CD4-positive, alpha-beta T cell (primary cell): ENCODE results near the gene ZNF775. TPM values are rescaled to one million over a fixed set of nuclear protein-coding genes. Genes with fewer than 3 reads are reported as not detected.

Experiments
- ATAC-seq: fragments of 200-7000 bp; cut with Tn5 transposase; one replicate; pipeline ENCODE4 v1.10.0; 2022; ENCODE audit warnings: mild to moderate bottlenecking; ENCODE audit not compliant: poor library complexity
- CTCF ChIA-PET: fragments of 350-600 bp; sonication (Branson Sonifier 250); formaldehyde crosslinking; loops from one replicate; lab custom pipeline; 2021; ENCODE audit warnings: antibody characterized with exemption, inconsistent platforms; lab: Charles Lee
- POLR2A ChIA-PET: fragments of 350-600 bp; sonication (Branson Sonifier 250); formaldehyde crosslinking; loops from one replicate; lab custom pipeline; 2021; ENCODE audit warnings: antibody characterized with exemption, inconsistent platforms; lab: Charles Lee
- DNase-seq, 14 experiments: peaks; one replicate each; pipeline ENCODE4 v3.0.0-alpha.2; 2013 to 2020; ENCODE audit warnings: mixed read lengths in 2 of 14
- H3K27ac ChIP-seq, 2 donors: one replicate each; pipeline versions ENCODE4 v1.5.1 to v1.7.0; 2013; ENCODE audit warnings: low read length in 2 of 2, low read depth in 1 of 2, mild to moderate bottlenecking in 1 of 2
- H3K27me3 ChIP-seq, 2 experiments: 1 replicate in 1 of 2; 2 replicates in 1 of 2; pipeline versions ENCODE4 v1.6.1 to v1.7.0; 2013; ENCODE audit warnings: low read length in 2 of 2, control low read depth in 1 of 2, mild to moderate bottlenecking in 1 of 2, moderate library complexity in 1 of 2; ENCODE audit not compliant: insufficient read depth in 2 of 2, control insufficient read depth in 1 of 2
- H3K36me3 ChIP-seq: one replicate; pipeline ENCODE4 v1.6.1; 2013; ENCODE audit warnings: low read length, control low read depth; ENCODE audit not compliant: insufficient read depth
- H3K4me1 ChIP-seq: one replicate; pipeline ENCODE4 v1.6.1; 2013; ENCODE audit warnings: low read length, control low read depth; ENCODE audit not compliant: insufficient read depth
- H3K4me3 ChIP-seq: one replicate; pipeline ENCODE4 v1.5.1; 2013; ENCODE audit warnings: mild to moderate bottlenecking, low read length, moderate library complexity
- H3K9me3 ChIP-seq, 2 experiments: 1 replicate in 1 of 2; 2 replicates in 1 of 2; pipeline versions ENCODE4 v1.6.1 to v1.7.0; 2013; ENCODE audit warnings: low read length in 2 of 2, mild to moderate bottlenecking in 2 of 2, control low read depth in 1 of 2, moderate library complexity in 1 of 2; ENCODE audit not compliant: control insufficient read depth in 1 of 2, insufficient read depth in 1 of 2
- H3K27ac Mint-ChIP-seq: one replicate; pipeline ENCODE4 v1.8.0; 2020; ENCODE audit warnings: mixed read lengths
- H3K27me3 Mint-ChIP-seq: one replicate; pipeline ENCODE4 v1.8.0; 2021; ENCODE audit warnings: mixed read lengths
- H3K36me3 Mint-ChIP-seq: one replicate; pipeline ENCODE4 v1.8.0; 2021; ENCODE audit warnings: low read depth, mixed read lengths
- H3K4me1 Mint-ChIP-seq: one replicate; pipeline ENCODE4 v1.8.0; 2021; ENCODE audit warnings: low read depth, mixed read lengths
- H3K4me3 Mint-ChIP-seq: one replicate; pipeline ENCODE4 v1.8.0; 2020; ENCODE audit warnings: mild to moderate bottlenecking, mixed read lengths
- H3K9me3 Mint-ChIP-seq: one replicate; pipeline ENCODE4 v1.8.0; 2020; ENCODE audit warnings: mixed read lengths
- CTCF ChIP-seq: fragments of 200-600 bp; IDR thresholded peaks from one replicate; pipeline ENCODE4 v1.8.0; 2022; ENCODE audit warnings: antibody characterized with exemption, mild to moderate bottlenecking
- intact Hi-C, 2 experiments: fragments of 100-400 bp; cut with DNase I in 1 of 2; cut with micrococcal nuclease in 1 of 2; formaldehyde crosslinking; loops; one replicate each; pipeline versions ENCODE4 v1.15.1 to v1.9.0; 2023 to 2025; cut with DNase I, micrococcal nuclease
- total RNA-seq, 174 experiments: library from RNA in 2 of 174; stranded (reverse) in 2 of 174; gene quantifications; one replicate each; pipeline ENCODE4 v1.2.3 and lab custom pipeline; 2021 to 2026

ZNF775 gene
- total RNA-seq, 2 experiments from 2014 or later, result 0.38 to 0.45 TPM

DNA sequence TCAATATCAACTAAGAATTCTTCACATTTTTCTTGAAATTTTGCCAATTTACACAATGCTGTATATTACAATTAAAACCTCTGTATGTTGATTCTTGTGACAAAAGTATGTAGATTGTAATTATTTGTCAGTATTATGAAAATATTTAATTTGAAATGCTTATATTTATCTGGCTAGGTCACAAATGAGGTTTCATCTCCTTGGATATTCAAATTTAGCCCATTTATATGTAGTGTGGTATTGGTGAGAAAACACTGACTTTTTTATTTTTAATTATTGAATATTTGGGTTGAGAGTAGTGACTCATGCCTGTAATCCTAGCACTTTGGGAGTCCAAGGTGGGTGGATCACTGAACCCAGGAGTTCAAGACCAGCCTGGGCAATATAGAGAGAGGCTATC is 34.8 kb upstream of the ZNF775 start:
- H3K27ac Mint-ChIP-seq, result no peak overlapping the region
- TF ChIP-seq CTCF, result no peak
- H3K27ac ChIP-seq, result no peak overlapping the region
- H3K36me3 Mint-ChIP-seq, result peaks cover 6% of the 10 kb centered on the region
- no peak overlapping the region for H3K4me3 ChIP-seq
- H3K4me1 ChIP-seq, result peaks cover 6% of the 10 kb centered on the region
- intact Hi-C loops, result no loop called here
- peaks cover 40% of the 10 kb centered on the region for H3K27me3 Mint-ChIP-seq
- no peak overlapping the region for H3K4me3 Mint-ChIP-seq
- no peaks in the 10 kb centered on the region for H3K9me3 Mint-ChIP-seq
- ChIA-PET CTCF (no interaction called here), POLR2A (no interaction called here)
- H3K9me3 ChIP-seq, result peaks cover 4 to 9% of the 10 kb centered on the region in 2 experiments
- ATAC-seq (no peak), DNase-seq (no peak)
- H3K36me3 ChIP-seq, result no peaks in the 10 kb centered on the region
- no peaks in the 10 kb centered on the region for H3K4me1 Mint-ChIP-seq
- H3K27me3 ChIP-seq, result peaks cover 26 to 31% of the 10 kb centered on the region in 2 experiments

DNA sequence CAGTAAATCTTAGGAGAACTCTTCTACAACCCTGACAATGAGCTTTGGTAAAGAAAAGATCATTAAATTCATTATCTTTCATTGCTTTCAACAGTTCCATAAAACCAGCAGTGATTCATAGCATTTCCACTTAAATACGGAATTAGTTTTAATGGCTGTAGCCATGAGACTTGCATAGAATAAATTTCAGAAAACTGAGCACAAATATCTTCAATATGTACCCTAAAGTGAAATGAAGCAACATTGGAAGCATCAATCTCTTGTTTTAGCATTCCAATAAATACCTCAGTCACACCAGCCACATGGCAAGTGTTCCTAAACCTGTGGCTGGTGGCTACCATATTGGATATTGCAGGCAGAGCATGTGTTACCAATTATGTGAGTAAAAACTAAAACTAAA is 34.1 kb upstream of the ZNF775 start:
- DNase-seq (no peak), ATAC-seq (no peak)
- H3K9me3 Mint-ChIP-seq, result no peaks in the 10 kb centered on the region
- Histone ChIP-seq H3K27ac (no peak overlapping the region), H3K27me3 (peaks cover 23 to 27% of the 10 kb centered on the region in 2 experiments), H3K4me1 (peaks cover 6% of the 10 kb centered on the region), H3K36me3 (no peaks in the 10 kb centered on the region), H3K4me3 (no peak overlapping the region), H3K9me3 (peaks cover 4 to 9% of the 10 kb centered on the region in 2 experiments)
- no peaks in the 10 kb centered on the region for H3K4me1 Mint-ChIP-seq
- intact Hi-C loops, result no loop called here
- H3K4me3 Mint-ChIP-seq, result no peak overlapping the region
- no peak overlapping the region for H3K27ac Mint-ChIP-seq
- ChIA-PET CTCF (interaction anchor here (1.3 kb wide), 1 partner anchor 434 kb away, joined by 4 read pairs; no protein-coding TSS in a partner anchor), POLR2A (no interaction called here)
- peaks cover 33% of the 10 kb centered on the region for H3K27me3 Mint-ChIP-seq
- H3K36me3 Mint-ChIP-seq, result peaks cover 6% of the 10 kb centered on the region
- no peak for TF ChIP-seq CTCF

DNA sequence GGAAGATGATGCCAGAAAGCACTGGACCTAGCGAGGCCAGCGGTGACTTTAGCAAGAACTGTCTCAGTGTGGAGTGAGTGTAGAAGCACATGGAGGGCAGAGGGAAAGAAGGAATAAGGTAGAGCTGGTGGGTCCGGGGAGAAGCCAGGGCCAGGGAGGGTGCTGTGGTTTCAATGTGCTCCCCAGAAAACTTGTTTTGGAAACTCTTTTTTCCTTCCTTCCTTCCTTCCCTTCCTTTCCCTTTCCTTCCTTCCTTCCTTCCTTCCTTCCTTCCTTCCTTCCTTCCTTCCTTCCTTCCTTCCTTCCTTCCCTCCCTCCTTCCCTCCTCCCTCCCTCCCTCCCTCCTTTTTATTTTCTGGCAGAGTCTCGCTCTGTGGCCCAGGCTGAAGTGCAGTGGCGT is 32.2 kb upstream of the ZNF775 start:
- peaks cover 10 to 14% of the 10 kb centered on the region in 2 experiments for H3K27me3 ChIP-seq
- no peaks in the 10 kb centered on the region for H3K9me3 Mint-ChIP-seq
- DNase-seq, result no peak
- H3K36me3 ChIP-seq, result no peaks in the 10 kb centered on the region
- peaks cover 30% of the 10 kb centered on the region for H3K27me3 Mint-ChIP-seq
- ChIA-PET POLR2A (no interaction called here), CTCF (no interaction called here)
- no peak overlapping the region for H3K4me3 ChIP-seq
- no peaks in the 10 kb centered on the region for H3K4me1 Mint-ChIP-seq
- peaks cover 6% of the 10 kb centered on the region for H3K36me3 Mint-ChIP-seq
- no peak for TF ChIP-seq CTCF
- no peak overlapping the region for H3K27ac Mint-ChIP-seq
- no peak overlapping the region for H3K27ac ChIP-seq
- intact Hi-C loops, result no loop called here
- H3K4me3 Mint-ChIP-seq, result no peak overlapping the region
- peaks cover 4 to 9% of the 10 kb centered on the region in 2 experiments for H3K9me3 ChIP-seq
- no peak for ATAC-seq
- no peaks in the 10 kb centered on the region for H3K4me1 ChIP-seq
